Stimulated activated CD8-positive, alpha-beta memory T cell treated with anti-CD3 and anti-CD28 coated beads, Interleukin-4, amount 100 ng/mL, for 24 hours (primary cell): ENCODE results near the gene PAX5.
"Not testable (repeated sequence)": the region's sequence is repeated elsewhere in the genome, so short reads cannot be mapped to it uniquely, and the experiment has no call there.

Experiments used
- DNase-seq: peaks from one replicate; pipeline ENCODE4 v3.0.0-alpha.2; 2020; ENCODE audit warnings: low read depth

Gene PAX5

DNA sequence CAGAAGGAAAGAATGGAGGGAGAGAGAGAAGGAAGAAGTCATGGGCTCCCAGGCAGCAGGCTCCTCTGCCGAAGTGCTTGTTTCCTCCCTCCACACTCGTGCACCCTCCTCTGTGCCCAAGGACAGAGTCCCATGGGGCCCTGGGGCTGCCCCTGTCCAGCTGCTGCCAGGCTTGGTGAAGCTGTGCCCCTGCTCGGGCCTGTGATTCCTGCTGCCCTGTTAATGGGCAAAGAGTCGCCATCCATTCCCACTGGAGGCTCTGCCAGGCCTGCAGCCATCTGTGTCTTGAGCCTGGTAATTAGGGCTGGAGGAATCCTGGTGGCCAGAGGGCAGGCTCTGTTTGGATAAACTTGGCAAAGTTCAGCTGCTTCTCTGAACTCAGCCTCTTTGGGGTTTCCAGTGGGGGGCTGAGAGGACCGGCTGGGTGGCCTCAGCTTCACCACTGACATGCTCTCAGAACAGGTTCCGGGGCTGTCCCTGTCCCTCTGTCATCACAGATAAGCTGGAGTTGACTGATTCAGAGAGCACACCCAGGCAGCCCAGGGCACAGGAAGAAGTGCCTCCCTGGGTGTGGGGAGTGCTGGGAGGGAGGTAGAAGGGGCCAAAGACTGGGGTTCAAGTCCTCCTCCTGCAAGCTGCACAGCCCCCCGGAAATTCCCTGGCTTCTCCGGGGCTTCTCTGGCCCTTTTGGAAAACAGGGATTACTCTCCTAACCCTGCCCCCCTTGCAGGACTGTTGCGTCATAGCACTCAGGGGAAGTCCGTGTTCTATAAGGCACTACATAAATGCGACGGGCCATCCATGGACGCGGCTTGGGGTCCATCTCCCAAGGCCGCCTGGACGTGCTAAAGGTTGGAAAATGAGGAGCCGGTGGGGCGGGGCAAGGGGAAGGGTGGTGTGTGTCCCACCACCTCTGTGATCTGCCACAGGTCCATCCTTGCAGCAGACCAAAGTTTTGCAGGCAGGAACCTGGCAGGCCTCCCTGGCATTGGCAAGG is 154.8 kb downstream of the PAX5 start:
- no peak for DNase-seq

DNA sequence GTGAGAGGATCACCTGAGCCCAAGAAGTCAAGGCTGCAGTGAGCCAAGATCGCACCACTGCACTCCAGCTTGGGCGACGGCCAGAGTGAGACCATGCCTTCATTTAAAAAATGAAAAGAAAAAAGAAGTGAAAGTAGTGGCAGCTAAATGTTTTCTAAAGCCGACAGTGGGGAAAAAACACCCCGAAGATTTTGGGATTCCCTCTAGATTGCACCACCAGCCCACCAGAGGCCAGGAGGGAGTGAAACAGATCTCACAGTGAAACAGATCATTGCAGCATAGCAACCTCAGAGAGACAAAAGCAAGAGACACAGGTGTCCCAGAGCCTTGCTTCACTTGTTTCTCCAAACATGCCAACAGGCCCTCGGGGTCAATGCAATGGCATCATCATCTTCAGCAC is 156.8 kb downstream of the PAX5 start:
- DNase-seq, result no peak

DNA sequence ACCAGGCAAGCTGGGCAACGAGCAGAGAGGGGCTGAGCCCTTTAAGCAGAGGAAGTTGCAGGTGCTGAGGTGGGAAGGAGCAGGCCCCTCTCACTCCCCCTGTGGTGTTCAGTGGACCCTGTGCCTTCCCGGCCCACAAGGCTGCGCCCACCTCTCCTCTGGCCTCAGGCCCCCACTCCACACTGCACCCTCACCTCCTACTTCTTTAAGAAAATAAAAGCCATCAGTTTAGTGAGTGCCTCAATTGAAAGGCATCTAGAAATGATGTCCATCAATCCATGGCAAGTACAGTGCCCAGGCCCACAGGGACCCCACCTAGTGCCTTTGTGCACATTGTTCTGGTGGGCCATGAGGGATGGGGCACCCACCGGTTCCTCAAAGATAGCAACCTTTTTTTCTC is 158.0 kb downstream of the PAX5 start:
- DNase-seq, result no peak

DNA sequence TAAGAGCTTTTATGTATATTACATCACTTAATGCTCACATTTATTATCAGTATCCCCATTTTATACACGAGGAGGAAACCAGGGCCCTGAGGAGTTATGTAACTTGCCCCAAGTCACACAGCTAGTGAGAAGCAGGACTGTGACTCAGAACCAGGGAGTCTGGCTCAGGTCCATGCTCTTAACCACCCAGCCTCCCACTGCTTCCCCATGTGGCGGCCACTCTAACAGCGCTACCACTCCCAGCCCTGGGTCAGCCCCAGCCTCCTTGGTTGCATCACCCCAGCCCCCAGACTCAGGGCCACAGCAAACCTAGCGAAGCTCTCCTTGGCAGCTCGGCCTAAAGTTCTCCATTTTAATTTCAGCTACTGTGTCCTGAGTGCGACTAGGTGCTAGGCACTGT is 159.1 kb downstream of the PAX5 start:
- DNase-seq, result no peak

DNA sequence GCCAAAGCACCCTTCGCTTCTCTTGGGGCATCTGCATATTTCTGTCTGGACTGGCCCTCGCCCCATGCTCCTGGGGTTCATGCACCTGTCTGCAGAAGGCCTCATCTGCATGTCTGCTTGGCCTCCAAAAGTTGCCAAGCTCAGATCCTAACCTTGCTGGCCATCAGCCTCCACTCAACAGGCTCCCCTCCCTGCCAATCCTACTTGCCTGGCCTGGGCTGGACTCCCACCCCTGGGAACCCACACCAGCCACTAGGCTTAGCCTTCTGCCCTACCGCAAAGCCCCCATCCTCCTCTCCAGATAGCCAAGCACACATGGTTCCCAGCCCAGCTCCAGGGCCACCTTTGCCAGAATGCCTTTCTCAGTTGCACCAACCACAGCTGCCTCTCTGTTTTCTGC is 159.8 kb downstream of the PAX5 start:
- DNase-seq, result no peak

DNA sequence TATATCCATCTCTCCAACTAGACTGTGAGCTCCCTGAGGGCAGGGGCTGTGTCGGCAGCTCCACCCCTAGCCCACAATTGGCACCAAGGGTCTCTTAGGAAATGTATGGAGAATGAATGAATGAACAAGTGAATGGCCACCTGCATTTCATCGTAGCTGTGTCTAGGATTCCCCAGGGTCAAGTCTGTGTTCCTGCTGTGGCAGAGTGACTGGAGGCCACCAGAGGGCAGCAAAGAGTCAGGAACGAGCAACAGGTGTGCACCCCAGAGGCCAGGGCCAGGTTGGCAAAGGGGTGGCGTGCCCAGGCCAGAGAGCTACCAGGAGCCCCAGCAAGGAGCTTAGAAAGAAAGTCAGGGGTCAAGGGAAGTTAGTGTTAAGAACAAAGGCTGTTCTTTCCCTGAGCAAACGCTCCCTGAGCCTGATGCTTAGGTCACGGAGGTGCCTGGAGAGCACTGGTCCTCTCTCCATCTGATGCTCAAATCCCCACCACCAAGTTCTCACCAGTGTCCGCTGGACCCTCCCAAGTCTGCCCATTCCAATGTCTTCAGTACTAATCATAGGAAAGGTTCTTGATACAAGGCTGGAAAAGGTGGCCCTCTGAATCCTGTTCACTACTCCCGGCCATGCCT is 160.7 kb downstream of the PAX5 start:
- peak; percentile 65 for DNase-seq

DNA sequence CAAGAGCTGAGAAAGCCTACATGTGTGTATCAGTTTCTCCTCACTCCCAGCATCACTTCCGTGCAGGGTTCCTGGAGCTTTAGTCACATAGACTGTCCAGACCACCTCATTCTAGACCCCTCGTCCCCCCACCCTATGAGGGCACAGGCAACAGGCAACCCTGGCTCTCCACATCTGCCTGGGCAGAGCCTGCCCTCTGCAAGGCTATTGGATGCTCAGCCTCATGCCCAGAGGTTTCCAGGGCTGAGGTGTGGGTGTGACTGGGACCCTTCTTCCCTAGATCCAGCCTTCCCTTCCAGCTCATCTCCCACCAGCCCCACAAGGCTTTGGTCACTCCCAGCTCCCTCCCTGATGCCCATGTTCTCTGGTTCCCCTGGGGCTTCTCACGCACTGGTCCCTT is 161.4 kb downstream of the PAX5 start:
- no peak for DNase-seq

DNA sequence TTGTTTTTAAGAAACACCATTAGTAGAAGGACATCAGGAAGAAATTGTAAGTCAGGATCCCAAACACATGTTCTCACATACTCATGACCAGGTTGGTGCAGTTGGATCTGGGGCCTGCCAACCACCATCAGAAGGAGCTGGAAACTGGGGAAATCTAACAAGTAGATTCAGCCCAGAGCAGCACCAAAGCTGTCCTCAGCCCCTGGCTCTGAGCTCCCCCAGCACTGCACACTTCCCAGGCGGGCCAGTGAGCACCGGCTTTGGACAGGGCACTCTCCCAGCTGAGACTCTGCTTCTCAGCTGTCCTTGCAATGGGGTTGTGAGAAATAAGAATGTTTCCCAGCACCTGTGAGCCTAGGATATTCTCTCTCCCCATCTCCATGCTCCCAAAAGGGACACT is 162.5 kb downstream of the PAX5 start:
- no peak for DNase-seq

DNA sequence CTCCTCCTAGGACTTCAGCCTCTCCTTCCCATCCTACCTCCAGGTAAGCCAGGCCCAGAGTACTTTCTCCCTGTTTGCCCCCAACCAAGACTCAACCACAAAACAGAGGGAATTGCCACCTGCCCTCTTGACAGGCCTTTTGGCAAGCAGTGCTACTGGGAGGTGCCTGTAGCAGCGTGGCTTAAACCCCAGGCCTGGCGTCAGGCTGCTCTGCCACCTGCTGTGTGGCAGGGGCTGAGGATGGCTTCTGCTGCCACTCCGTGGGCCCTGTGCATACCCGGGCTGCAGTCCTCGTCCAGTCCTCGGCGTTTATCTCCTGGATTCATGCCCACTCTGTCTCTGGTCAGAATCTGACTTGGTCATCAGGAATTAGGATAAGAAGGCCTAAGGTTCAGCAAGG is 163.1 kb downstream of the PAX5 start:
- DNase-seq, result no peak

DNA sequence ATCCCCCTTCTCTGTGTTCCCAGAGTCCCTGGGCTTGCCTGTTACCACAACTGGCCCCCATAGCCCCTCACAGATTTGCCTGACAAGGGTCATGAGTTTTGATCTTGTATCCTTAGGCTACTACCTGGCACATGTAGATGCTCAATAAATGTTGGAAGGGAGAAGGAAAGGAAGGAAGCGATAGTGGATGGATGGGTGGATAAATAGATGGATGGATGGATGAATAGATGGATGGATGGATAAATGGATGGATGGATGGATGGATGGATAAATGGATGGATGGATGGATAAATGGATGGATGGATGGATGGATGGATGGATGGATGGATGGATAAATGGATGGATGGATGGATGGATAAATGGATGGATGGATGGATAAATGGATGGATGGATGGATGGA is 164.5 kb downstream of the PAX5 start:
- DNase-seq, result not testable (repeated sequence)

DNA sequence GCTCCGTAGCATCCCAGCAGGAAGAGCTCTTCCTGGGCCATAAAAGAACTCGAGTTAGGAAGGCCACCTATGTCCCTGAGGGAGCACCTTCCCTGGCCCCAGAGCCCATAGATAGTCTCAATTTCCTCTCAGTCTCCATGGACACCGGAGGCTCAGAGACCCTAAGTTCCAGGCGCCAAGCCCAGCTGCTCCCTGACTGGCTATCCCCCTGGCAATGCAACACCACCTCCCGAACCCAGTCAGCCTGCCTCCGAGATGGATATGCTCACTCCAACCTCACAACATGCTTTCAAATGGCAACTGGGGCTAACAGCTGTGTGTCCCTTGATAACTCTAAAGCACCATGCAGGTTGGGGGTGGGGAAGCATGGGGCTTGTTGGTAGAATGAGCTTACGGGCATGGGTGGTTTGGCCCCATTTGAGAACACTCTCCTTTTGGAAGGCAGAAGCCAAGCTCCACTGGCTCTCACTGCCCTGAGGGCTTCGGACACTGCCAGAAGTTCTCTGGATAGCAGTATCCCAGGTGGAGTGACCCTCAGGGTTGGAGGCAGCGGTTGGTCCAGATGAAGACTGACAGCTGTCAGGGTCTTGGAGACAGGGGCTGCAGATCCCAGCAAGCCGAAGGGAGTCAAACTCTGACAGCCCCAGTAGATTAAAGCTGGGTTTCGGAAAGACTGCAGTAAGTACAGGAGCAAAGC is 165.3 kb downstream of the PAX5 start:
- DNase-seq, result no peak

DNA sequence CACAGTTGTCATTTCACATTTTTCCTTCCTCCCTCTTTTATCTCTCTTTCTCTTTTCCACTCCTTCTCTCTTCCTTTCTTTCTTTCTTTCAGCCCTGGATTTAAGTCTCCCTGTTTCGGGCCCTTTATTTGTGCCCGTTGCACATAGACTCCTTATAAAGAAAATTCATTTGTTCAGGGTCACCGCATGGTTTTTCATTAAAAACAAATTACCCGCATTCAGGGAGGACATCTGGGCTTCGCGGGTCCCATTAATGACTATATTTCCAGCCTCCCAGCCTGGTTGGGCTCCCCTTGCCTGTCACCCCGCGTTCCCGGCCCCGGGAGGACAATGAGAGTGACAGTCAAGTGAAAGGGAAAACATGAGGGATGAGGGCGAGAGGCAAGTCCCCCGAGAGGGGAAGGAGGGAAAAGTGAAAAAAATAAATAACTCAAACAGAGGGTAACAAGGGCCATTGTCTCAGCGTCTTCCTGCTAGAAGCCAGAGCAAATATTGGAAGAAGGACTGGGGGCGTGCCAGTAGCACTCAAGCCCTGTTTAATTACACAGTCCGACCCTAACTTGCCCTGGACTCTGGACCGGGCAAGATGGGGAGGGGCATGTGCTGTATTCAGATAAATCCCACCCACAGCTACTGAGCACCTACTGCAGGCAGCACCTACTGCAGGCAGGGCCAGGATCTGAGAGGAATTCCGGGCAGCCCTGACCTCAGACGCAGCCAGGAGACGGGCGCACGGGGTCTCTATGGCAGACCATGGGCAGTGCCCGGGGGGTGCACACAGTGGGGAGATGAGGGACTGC is 166.2 kb downstream of the PAX5 start:
- DNase-seq, result no peak

DNA sequence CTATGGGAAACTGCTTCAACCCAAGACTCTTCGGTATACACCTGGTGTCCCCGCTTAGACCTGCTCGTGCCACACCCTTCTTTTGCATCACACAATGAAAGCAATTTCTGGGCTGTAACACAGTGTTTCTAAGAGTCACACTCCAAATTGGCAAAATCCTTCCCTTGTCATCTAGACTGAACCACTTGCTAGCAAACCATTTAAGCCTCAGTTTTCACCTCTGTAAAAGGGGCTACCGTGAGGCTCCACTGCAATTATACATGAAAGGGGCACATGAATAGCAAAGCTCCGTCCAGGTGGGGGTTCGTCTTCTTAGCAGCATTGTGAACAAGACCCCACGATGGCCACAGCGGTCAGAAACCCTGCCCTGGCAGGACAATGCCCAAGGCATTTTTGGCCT is 166.8 kb downstream of the PAX5 start:
- no peak for DNase-seq

DNA sequence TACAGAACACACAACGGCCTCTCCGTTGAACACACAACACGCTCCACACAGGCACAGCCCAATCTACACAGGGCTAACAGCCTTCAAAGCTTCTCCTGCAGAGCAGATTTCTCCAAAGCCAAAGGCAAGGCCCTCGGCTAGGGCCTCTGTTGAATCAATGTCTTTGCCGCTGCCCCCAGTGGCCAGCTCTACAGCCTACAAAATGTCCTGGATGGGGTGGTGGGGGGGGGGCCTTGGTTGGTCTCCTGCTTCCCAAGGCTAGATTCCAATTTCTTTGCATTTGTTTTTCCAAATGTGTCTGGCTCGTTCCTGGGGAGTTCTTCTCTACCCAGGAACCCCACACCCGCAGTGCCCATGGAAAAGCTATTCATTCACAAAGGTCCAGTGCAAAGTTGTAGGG is 167.2 kb downstream of the PAX5 start:
- no peak for DNase-seq

DNA sequence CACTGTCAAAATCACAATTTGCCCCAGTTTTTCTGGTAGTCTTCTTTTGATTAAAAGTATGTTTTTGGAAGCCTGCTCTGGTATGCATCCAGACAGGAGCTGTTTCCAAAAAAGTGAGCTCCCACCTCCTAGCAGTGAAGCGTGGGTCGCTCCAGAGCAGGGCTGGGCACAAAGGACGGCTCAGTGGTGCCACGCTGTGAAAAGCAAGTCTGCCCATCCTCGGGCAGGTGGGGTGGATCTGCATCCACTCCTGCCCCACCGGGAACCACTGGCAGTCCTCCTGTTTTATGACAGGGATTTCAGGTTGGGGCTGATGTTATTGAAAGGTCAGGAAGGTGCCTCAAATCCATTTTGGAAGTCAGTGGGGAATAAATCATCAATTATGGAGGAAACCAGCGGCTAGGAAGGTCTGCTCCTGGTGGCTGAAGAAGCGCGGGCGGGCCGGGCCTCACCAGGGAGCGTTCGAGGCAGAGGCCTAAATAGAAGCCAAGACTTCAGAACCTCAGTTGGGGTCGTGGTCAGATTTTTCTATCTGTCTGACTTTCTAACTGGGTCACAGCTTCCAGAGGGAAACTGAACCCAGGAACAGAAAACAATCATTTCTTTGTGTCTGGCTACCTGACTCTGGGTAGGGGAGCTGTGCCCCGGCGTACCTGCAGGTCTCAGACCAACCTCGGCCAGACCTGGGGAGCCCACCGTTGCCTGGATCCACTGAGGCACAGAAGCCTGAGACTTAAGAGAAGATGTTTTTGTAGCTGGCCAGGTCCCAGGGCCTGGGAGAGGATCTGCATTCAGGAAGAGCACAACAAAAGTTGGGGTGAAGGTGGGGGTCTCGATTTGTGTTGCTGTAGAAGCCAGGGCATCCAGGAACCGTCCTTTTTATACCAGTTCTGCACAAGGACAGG is 168.1 kb downstream of the PAX5 start:
- no peak for DNase-seq

DNA sequence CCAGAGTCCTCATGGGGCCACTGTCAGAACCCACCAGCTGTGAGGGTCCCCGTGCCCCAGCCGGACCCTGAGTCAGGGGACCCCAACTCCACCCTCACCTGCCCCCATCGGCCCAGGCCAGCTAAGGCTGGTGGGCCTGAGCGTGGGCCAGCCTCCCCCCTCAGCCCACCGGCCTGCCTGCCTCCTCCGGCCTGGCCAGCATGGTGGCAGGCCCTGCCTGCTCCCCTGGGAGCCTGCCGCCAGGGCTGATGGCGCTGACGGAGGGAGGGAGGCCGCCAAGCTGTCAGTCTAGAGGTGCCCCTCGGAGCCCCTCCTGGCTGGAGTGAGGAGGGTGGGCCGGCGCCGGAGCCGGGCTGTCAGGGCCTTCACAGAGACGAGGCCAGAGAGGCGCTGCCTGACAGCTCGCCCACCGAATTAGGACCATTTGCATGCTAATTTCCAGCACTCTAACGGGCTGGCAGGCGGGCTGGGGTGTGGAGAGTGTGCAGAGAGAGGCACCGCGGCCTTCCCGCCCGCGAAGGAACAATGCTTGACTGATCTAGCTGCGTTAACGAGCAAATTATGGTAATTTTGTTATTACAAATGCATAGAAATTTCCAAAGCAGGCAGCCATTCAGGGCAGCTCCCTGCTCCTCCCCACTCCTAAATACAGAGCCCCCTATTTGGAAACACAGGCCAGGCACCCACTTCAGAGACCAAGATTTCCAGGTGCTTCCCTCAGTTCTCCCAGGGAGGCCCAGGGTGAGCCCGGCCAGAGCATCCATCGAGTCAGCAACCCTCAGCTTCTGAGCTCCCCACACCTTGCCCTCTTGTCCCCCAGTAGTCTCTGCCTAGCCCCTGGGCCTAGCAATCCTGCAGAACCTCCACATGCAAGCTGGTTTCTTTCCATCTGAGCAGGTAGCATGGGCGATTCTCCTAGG is 169.3 kb downstream of the PAX5 start:
- DNase-seq, result no peak

DNA sequence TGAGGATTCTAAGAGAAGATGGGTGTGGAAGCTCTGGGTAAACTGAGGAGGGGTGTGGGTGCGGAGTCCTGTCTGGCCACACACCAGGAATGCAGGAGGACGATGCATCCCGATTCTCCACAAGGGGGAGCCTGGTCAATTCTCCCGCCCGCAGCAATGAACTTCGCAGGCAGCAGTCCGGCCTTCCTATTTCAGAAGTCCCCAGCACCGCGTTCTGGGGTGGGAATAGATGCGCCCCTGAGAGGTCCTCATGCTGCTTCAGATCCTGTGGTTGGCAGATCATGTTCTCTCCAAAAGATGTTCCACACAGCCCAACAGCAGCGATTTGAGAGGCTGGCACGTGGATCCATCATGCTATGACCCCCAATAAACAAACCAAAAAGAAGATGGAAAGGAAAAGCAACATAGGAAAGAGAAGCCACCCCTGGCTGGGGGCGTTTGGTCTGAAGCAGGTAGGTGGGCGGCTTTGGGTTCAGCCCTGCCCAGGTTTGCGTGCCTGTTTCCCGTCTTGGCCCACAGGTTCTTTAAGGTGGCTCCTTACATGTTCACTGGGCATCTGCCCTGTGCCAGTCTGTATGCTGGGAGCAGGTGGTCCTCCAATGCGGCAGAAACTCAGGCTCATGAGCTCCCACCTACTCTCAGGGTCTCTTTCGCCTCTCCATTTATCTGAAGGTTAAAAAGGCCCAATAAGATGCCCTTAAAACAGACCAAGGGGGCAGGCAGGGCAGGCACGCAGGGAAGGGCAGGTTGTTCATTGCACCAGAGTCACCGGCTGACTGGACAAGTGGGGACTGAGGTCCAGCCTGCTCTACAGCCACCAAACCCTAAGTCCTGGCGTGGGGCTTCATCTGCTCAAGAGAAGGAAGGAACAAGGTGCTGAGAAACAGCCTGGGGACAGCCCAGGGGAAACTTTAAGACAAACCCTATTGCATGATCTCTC is 171.6 kb downstream of the PAX5 start:
- no peak for DNase-seq

DNA sequence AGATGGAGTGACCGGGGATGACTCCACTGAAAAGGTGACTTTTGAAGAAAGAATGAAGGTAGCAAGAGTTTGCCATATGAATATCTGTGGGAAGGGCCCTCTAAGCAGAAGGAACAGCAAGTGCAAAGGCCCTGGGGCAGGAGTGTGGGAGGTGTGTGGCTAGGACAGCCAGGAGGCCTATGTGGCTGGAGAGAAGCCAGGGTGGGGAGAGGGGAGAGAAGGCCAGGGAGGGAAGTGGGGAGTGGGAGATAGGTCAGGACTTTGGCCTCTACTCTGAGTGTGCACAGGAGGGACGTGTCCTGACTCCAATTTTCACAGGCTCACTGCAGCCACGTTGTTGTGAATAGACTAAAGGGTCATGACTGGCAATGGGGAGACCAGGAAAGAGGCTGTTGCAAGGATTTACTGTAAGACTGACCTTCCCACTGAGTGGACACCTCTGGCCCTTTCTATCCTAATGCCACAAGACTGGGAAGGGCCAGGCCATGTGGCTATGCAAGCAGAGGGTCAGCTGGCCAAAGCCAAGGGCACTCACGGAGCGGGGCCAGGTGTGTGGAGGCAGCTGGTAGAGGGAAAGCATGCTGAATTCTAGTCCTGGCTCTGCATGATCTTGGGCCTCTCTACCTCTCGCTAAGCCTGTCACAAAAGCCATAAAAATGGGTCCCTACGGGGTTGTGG is 172.4 kb downstream of the PAX5 start:
- DNase-seq, result no peak
